Caco-2 (cell line): Measurements from ENCODE around the gene SCAPER. TPM values are rescaled to one million over a fixed set of nuclear protein-coding genes. Genes with fewer than 3 reads are reported as not detected.
A peak's percentile ranks its signal among the peaks of the same experiment; 100 is the strongest.

Experiments used
- BruUV-seq: library from RNA; stranded (reverse); fragments of 400-500 nt; replicated peaks from 2 replicates; lab custom pipeline; 2021; lab: Mats Ljungman, UMichigan
- CTCF ChIA-PET: fragments of 300-600 bp; sonication (Branson Sonifier 250); formaldehyde crosslinking; loops from one replicate; lab custom pipeline; 2022; ENCODE audit warnings: antibody characterized with exemption; lab: Charles Lee
- POLR2A ChIA-PET: fragments of 300-600 bp; sonication (Branson Sonifier 250); formaldehyde crosslinking; loops from one replicate; lab custom pipeline; 2022; ENCODE audit warnings: antibody characterized with exemption; lab: Charles Lee
- DNase-seq, 2 experiments: peaks; one replicate each; pipeline versions ENCODE4 v3.0.0 to v3.0.0-alpha.2; 2020 to 2022
- H3K27me3 ChIP-seq: replicated peaks from 2 replicates; pipeline ENCODE4 v1.6.0; 2011; ENCODE audit warnings: low read length; ENCODE audit not compliant: control insufficient read depth, insufficient read depth
- H3K36me3 ChIP-seq: 2 replicates; pipeline ENCODE4 v1.5.1; 2011; ENCODE audit warnings: low read length; ENCODE audit not compliant: control insufficient read depth, insufficient read depth
- H3K4me1 ChIP-seq: fragments of 250-450 bp; sonication (Bioruptor Pico); 2 replicates; pipeline ENCODE4 v1.5.1; 2020; ENCODE audit warnings: mild to moderate bottlenecking
- H3K4me3 ChIP-seq: 2 replicates; pipeline ENCODE4 v1.5.1; 2011; ENCODE audit warnings: low read depth, mild to moderate bottlenecking, control low read depth, low read length
- H3K9me3 ChIP-seq: fragments of 250-450 bp; sonication (Bioruptor Pico); 2 replicates; pipeline ENCODE4 v1.5.1; 2020; ENCODE audit warnings: mild to moderate bottlenecking, moderate library complexity
- H3K27ac Mint-ChIP-seq: one replicate; pipeline ENCODE4 v1.8.0; 2022; ENCODE audit warnings: mixed read lengths; ENCODE audit not compliant: unreplicated experiment
- H3K27me3 Mint-ChIP-seq: one replicate; pipeline ENCODE4 v1.8.0; 2022; ENCODE audit warnings: mixed read lengths; ENCODE audit not compliant: insufficient read depth, unreplicated experiment
- H3K36me3 Mint-ChIP-seq: one replicate; pipeline ENCODE4 v1.8.0; 2022; ENCODE audit warnings: mild to moderate bottlenecking, mixed read lengths; ENCODE audit not compliant: insufficient read depth, unreplicated experiment
- H3K4me1 Mint-ChIP-seq: one replicate; pipeline ENCODE4 v1.8.0; 2022; ENCODE audit warnings: low read depth, mixed read lengths; ENCODE audit not compliant: unreplicated experiment
- H3K4me3 Mint-ChIP-seq: one replicate; pipeline ENCODE4 v1.8.0; 2022; ENCODE audit warnings: mild to moderate bottlenecking, moderate library complexity, mixed read lengths; ENCODE audit not compliant: unreplicated experiment
- H3K9me3 Mint-ChIP-seq: one replicate; pipeline ENCODE4 v1.8.0; 2022; ENCODE audit warnings: mixed read lengths; ENCODE audit not compliant: unreplicated experiment
- intact Hi-C: fragments of 100-400 bp; cut with micrococcal nuclease; formaldehyde crosslinking; loops from one replicate; pipeline ENCODE4 v1.10.0; 2022; ENCODE audit not compliant: unreplicated experiment
- total RNA-seq: library from RNA; stranded (reverse); gene quantifications from 2 replicates; pipeline ENCODE4 v1.2.3, GENCODE V29; 2022
- TF ChIP-seq, protein P1 (sequence below), 2 experiments: fragments of 200-600 bp in 1 of 2; IDR thresholded peaks; 1 replicate in 1 of 2; 2 replicates in 1 of 2; pipeline versions ENCODE4 v1.5.1 to v1.8.0; 2011 to 2022; ENCODE audit warnings: antibody characterized with exemption in 1 of 2, control low read depth in 1 of 2, inconsistent platforms in 1 of 2, low read depth in 1 of 2, low read length in 1 of 2, mild to moderate bottlenecking in 1 of 2, moderate library complexity in 1 of 2; ENCODE audit not compliant: insufficient read depth in 1 of 2, severe bottlenecking in 1 of 2, unreplicated experiment in 1 of 2

Gene SCAPER
- total RNA-seq, 1 experiment from 2014 or later = 24.6 TPM

DNA sequence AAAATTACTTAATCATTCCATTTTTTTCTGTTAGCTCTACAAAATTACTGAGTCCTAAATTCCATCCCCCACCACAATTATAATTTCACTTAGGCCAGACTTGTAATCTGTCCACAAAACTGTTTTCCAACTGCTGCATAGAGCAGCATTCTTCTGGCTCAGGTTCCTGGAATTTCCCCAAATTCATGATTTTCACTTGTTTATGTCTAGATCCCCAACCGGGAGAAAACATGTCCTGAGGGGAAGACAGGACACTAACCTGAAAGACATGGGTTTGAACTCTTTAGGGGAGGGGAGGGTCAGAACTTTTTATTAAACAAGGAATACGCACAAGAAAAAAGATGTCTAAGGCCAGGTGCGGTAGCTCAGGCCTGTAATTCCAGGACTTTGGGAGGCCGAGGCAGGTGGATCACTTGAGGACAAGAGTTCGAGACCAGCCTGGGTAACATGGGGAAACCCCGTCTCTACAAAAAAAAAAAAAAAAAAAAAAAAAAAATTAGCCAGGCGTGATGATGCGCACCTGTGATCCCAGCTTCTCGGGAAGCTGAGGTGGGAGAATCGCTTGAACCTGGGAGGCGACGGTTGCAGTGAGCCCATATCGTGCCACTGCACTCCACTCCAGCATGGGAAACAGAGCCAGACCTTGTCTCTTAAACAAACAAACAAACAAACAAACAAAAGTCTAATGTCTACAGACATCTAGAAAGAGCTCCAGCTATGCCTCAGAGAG lies 595.4 kb downstream of the SCAPER start:
- no peak for DNase-seq
- intact Hi-C loops = loop anchor here (2.0 kb wide), 1 partner anchor 27 kb away; the partner anchor contains the start of gene ISL2
- Histone ChIP-seq H3K4me3 (peak overlapping the region; percentile 75), H3K9me3 (no peaks in the 10 kb centered on the region), H3K4me1 (peaks cover 35% of the 10 kb centered on the region), H3K27me3 (no peaks in the 10 kb centered on the region), H3K36me3 (no peaks in the 10 kb centered on the region)
- peaks cover 22% of the 10 kb centered on the region for H3K36me3 Mint-ChIP-seq
- TF ChIP-seq, protein P1, sequence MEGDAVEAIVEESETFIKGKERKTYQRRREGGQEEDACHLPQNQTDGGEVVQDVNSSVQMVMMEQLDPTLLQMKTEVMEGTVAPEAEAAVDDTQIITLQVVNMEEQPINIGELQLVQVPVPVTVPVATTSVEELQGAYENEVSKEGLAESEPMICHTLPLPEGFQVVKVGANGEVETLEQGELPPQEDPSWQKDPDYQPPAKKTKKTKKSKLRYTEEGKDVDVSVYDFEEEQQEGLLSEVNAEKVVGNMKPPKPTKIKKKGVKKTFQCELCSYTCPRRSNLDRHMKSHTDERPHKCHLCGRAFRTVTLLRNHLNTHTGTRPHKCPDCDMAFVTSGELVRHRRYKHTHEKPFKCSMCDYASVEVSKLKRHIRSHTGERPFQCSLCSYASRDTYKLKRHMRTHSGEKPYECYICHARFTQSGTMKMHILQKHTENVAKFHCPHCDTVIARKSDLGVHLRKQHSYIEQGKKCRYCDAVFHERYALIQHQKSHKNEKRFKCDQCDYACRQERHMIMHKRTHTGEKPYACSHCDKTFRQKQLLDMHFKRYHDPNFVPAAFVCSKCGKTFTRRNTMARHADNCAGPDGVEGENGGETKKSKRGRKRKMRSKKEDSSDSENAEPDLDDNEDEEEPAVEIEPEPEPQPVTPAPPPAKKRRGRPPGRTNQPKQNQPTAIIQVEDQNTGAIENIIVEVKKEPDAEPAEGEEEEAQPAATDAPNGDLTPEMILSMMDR (IDR thresholded peaks at IDR 0.05; ENCODE audit: insufficient read depth in 1 of 2, low read depth in 1 of 2, low read length in 1 of 2, severe bottlenecking in 1 of 2, unreplicated experiment in 1 of 2) = no peak
- H3K4me3 Mint-ChIP-seq = peak overlapping the region; percentile 63
- no peaks in the 10 kb centered on the region for H3K27me3 Mint-ChIP-seq
- H3K9me3 Mint-ChIP-seq = no peaks in the 10 kb centered on the region
- peaks cover 25% of the 10 kb centered on the region for H3K4me1 Mint-ChIP-seq
- ChIA-PET POLR2A (interaction anchor here (0.6 kb wide), 2 partner anchors 36 to 46 kb away, joined by 3 to 9 read pairs; no protein-coding TSS in a partner anchor), CTCF (no interaction called here)
- no TSS peak for BruUV-seq
- peak overlapping the region; percentile 40 for H3K27ac Mint-ChIP-seq

- Histone ChIP-seq H3K9me3 (no peaks in the 10 kb centered on the region), H3K36me3 (no peaks in the 10 kb centered on the region), H3K27me3 (no peaks in the 10 kb centered on the region), H3K4me3 (no peak overlapping the region), H3K4me1 (peaks cover 8% of the 10 kb centered on the region; the same call in 1 of the 2 replicates)
- Mint-ChIP-seq H3K9me3 (no peaks in the 10 kb centered on the region), H3K27me3 (no peaks in the 10 kb centered on the region), H3K4me1 (peaks cover 8% of the 10 kb centered on the region), H3K27ac (no peak overlapping the region), H3K4me3 (no peak overlapping the region), H3K36me3 (peaks cover 6% of the 10 kb centered on the region)
- no TSS peak for BruUV-seq
- TF ChIP-seq, protein P1 (IDR thresholded peaks at IDR 0.05; ENCODE audit: insufficient read depth in 1 of 2, low read depth in 1 of 2, low read length in 1 of 2, severe bottlenecking in 1 of 2, unreplicated experiment in 1 of 2) = no peak
- ChIA-PET CTCF (no interaction called here), POLR2A (no interaction called here)
- intact Hi-C loops = no loop called here
- DNase-seq = no peak
These were observed 601.2 kb downstream of the SCAPER start for GRCh38 chr15:76303909-76304308.

- Mint-ChIP-seq H3K9me3 (no peaks in the 10 kb centered on the region), H3K36me3 (no peaks in the 10 kb centered on the region), H3K4me3 (no peak overlapping the region), H3K27me3 (no peaks in the 10 kb centered on the region), H3K27ac (no peak overlapping the region), H3K4me1 (peaks cover 6% of the 10 kb centered on the region)
- Histone ChIP-seq H3K27me3 (no peaks in the 10 kb centered on the region), H3K36me3 (no peaks in the 10 kb centered on the region), H3K4me3 (no peak overlapping the region), H3K9me3 (no peaks in the 10 kb centered on the region), H3K4me1 (0 out of 2 replicates have a peak, but pooled peaks cover 7% of the 10 kb centered on the region)
- ChIA-PET CTCF (interaction anchor here (0.7 kb wide), 1 partner anchor 568 kb away, joined by 3 read pairs; no protein-coding TSS in a partner anchor), POLR2A (interaction anchor here (1.9 kb wide), 1 partner anchor 12 kb away, joined by 4 read pairs; the partner anchor contains the start of gene ETFA)
- intact Hi-C loops = no loop called here
- DNase-seq = no peak
- no TSS peak for BruUV-seq
- TF ChIP-seq, protein P1 (IDR thresholded peaks at IDR 0.05; ENCODE audit: insufficient read depth in 1 of 2, low read depth in 1 of 2, low read length in 1 of 2, severe bottlenecking in 1 of 2, unreplicated experiment in 1 of 2) = no peak
These were observed 605.4 kb downstream of the SCAPER start for GRCh38 chr15:76299786-76300185.
